SH-SY5Y (cell line): ENCODE measurements around the gene RPS17.

ENCODE experiments used
- GATA2 ChIP-seq: IDR thresholded peaks from 2 replicates; pipeline ENCODE4 v1.6.1; 2011; ENCODE audit warnings: mild to moderate bottlenecking, low read depth, low read length
- GATA3 ChIP-seq: IDR thresholded peaks from 2 replicates; pipeline ENCODE4 v1.6.1; 2011; ENCODE audit warnings: low read depth, mild to moderate bottlenecking, low read length, moderate library complexity

- TF ChIP-seq GATA2 (no peak), GATA3 (no peak)
Observed at GRCh38 chr15:82543160-82543559, 2.9 kb upstream of the RPS17 start.
